Fibroblast of skin of right quadriceps (primary cell): ENCODE results near the gene VSNL1.
"Not testable (repeated sequence)": the region's sequence is repeated elsewhere in the genome, so short reads cannot be mapped to it uniquely, and the experiment has no call there.

ENCODE experiments used
- DNase-seq: peaks from one replicate; pipeline ENCODE4 v3.0.0-alpha.2; 2013

VSNL1 gene

GRCh38 chr2:17543131-17543660, 2.7 kb downstream of the VSNL1 start:
- DNase-seq, result no peak

- peak; percentile 72 for DNase-seq
These were observed 3.4 kb downstream of the VSNL1 start for GRCh38 chr2:17543848-17544247.

DNA sequence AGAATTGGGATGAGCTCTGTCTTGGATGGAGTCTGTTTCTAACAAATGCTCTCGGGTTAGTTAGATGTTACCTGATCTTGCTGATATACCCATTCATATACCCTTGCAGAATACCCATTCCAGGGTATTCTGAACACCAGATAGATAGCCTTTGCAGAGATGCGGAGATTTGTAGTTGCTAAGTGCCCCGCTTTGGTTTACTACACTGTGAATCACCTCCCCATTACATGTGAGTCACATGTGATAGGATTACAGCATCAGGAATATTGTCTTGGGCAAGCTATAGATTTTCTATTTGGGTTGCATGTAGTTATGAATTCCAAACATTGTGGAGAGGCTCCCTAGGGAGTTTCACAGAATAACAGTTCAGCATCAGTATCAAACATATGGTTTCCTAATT, 3.8 kb downstream of the VSNL1 start:
- DNase-seq, result peak; percentile 92

DNA sequence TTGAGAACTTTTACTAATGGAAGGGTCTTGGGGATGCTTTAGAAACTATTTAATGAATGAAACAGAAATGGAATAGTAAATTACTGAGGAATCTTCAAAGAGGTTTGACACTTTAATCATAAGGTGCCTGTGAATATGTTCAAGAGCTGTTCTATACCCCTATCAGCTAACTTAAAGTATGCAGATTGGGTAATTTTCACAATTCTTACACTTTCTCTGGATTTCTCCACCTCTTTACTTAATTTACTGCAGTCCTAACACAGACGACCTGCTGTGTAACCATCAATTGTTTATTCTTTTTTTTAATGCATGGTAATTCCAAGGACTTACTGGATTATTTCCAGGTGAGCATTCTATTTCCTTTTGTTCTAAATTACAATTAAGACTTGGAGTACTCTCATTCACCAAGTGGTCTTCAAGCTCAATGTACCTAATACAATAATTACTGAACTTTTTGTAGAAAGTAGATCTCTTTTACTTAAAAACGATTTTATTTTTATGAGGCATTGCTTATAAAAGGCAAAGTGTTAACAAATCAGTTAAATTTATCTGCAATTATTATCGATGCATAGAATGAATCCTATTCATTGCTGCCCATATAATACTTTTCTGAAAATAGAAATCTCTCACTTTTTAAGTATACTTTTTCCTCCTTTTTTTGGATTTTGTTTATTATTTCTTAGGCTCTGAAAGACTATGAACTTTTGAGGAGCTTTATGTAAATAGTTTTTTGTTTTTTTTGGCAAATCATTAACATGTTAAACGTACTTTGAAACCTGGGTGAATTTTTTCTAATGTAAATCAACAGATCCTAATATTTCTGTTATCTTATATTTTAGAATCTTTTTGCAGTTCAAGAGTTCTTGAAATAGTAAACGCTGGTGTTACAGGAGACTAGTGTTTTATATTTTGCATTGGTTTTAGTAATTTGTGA, 5.5 kb downstream of the VSNL1 start:
- DNase-seq, result no peak

DNA sequence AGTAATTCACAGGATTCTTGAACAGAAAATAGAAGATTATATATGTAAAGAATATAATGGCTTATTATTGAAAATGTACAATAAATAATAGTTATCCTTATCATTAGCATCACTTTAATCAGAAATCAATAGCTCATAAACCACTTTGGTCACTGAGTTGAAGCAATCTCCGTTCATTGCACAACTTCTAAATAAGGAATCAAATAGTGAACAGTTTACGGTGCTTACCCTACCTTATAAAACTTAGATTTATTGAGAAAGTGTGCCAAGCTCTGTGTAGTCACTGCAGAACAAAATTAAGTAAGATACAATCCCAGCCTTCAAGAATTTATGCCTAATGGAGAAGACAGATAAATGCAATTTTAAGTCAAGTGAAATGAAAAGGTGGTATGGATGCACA, 6.7 kb downstream of the VSNL1 start:
- DNase-seq, result no peak

GRCh38 chr2:17547737-17548136, 7.2 kb downstream of the VSNL1 start:
- no peak for DNase-seq

DNA sequence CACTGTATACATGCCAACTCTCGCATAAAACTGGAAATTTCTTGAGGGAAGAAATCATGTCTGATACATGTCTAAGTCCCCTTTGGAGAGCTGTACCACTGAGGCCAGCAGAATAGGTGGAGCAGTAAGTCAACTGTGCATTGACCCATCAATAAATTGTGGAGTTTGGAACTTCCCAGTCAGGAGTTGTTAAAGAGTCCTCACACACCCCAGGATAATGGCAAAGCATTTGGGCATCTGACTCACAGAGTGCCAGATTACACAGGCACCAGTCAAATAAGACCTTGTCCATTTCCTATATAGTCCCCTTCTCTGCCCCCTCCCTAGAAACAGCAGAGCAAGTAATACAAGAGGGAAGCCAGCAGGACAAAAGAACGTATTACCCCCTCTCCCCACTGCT, 10.4 kb downstream of the VSNL1 start:
- DNase-seq, result no peak

GRCh38 chr2:17555150-17555549, 14.7 kb downstream of the VSNL1 start:
- DNase-seq, result no peak

GRCh38 chr2:17557596-17557995, 17.1 kb downstream of the VSNL1 start:
- DNase-seq, result no peak

- peak; percentile 7 for DNase-seq
These were observed 17.6 kb downstream of the VSNL1 start for GRCh38 chr2:17558053-17558452.

- DNase-seq, result no peak
These were observed 18.4 kb downstream of the VSNL1 start for GRCh38 chr2:17558878-17559277.

- not testable (repeated sequence) for DNase-seq
These were observed 25.2 kb downstream of the VSNL1 start for GRCh38 chr2:17565726-17566125.

GRCh38 chr2:17571681-17572080, 31.2 kb downstream of the VSNL1 start:
- peak; percentile 15 for DNase-seq

GRCh38 chr2:17573085-17573803, 32.7 kb downstream of the VSNL1 start:
- peak; percentile 11 for DNase-seq

- no peak for DNase-seq
These were observed 33.3 kb downstream of the VSNL1 start for GRCh38 chr2:17573804-17574175.

DNA sequence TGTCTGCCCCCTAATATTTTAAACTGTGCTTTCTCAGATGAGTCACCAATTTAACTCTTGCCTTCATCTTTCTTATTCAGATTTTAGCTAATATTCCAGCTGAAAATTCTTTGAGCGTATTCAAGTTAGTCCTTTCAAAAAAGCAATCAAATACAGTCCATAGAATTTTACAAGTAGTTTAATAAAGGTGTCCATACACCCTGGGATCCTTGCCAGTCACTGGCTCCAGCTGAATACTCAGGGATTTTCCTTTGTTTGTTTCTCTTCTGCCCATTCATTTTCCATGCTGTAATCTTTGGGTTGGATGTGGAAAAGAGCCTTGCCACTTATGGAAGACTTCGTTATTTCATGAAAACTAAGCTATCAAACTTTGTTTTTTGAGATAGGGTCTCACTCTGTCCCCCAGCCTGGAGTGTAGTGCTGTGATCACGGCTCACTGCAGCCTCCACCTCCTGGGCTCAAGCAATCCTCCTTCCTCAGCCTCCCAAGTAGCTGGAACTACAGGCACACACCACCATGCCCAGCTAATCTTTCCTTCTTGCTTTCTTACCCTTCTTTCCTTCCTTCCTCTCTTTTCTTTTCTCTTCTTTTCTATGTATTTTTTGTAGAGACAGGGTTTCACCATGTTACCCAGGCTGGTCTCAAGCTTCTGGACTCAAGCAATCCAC, 34.0 kb downstream of the VSNL1 start:
- DNase-seq, result no peak

GRCh38 chr2:17576802-17577201, 36.3 kb downstream of the VSNL1 start:
- DNase-seq, result no peak

DNA sequence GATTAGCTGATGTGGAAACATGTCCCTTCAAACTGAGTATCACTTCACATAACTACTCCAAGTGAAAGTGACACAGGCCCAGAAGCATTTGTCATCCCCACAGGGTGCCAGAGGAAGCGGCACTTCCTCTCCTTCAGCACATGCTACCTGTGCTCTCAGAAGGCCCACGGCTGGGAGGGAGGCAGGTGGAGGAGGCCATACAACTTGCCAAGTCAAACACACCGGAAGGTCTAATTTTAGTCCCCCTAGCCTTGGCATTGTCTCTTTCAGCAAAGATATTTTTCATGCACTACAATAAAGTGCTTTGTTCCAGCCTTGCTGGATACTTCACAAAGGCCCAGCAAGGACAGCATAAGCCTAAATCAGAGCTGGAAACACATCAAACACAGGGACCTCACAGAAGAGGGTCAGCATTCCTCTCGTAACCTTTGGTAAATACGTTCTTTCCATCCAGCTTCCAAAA, 38.0 kb downstream of the VSNL1 start:
- DNase-seq, result no peak

- no peak for DNase-seq
These were observed 39.3 kb downstream of the VSNL1 start for GRCh38 chr2:17579605-17580318.

GRCh38 chr2:17580319-17580715, 39.8 kb downstream of the VSNL1 start:
- no peak for DNase-seq

DNA sequence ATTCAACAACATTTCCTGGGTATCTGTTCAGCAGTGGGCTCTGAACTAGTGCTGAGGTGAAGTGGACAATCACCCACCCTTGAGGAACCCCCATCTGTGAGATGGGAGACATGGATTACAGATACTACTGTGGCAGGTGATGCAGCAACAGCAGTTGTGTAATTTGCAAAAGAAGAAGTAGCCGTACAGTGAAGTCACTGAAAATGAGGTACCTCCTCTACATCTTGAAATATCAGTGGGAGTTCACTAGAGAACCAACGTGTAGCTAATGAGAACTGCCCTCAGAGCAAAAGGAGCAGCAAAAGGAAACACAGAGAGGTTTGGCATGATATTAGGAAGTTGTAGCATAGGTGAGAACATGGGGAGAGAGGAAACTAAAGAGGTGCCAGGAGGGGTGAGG, 41.3 kb downstream of the VSNL1 start:
- DNase-seq, result no peak

- DNase-seq, result no peak
These were observed 42.7 kb downstream of the VSNL1 start for GRCh38 chr2:17583166-17583565.

- DNase-seq, result no peak
These were observed 43.1 kb downstream of the VSNL1 start for GRCh38 chr2:17583646-17584045.
